Measurements from ENCODE around the gene UTP11.

The UTP11 gene

GRCh38 chr1:38053416-38054091 is 41.0 kb downstream of the UTP11 start:
- no peak for TF ChIP-seq CTCF (IDR thresholded peaks at IDR 0.05; ENCODE audit: low read depth, low read length)
- no peak overlapping the region for H3K4me3 ChIP-seq (ENCODE audit: low read depth, low read length)

DNA sequence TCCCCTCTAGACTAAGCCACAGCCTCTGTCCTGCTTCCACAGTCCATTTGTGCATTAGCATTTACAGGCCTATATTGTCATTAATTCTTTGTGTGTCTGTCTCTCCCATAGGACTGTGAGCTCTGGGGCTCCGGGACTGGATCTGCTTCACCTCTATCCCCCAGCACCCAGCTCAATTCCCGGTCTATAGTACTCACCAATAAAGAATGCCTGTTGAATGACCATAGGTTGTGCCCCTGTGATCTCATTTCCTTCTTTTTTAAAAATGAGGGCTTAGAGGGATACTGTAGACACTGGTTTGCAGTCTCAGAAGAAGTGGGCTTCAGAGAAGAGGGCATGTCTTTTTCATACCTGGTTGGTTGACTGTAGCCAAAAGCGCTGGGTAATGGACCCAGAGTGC is 42.9 kb downstream of the UTP11 start:
- no peak for TF ChIP-seq CTCF (IDR thresholded peaks at IDR 0.05; ENCODE audit: low read depth, low read length)
- no peak overlapping the region for H3K4me3 ChIP-seq (ENCODE audit: low read depth, low read length)

DNA sequence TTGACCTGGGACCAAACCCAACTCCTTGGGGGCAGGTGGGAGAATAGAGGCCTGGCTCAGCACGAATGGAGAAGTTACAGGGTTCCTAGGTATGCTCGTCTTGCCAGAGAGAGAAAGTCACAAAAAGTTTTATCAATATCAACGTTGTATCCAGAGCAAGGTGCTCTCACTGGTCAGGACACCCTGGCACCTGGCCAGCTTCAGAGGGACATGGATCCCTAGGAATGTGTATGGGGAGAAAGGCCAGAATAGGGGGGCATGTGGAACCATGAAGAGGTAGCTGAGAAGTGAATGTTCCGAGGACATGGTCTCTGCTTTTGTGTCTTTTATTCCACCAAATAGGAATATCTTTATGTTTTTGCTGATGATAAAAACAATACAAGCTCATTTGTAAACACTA is 43.4 kb downstream of the UTP11 start:
- no peak overlapping the region for H3K4me3 ChIP-seq (ENCODE audit: low read depth, low read length)
- TF ChIP-seq CTCF (IDR thresholded peaks at IDR 0.05; ENCODE audit: low read depth, low read length), result no peak

DNA sequence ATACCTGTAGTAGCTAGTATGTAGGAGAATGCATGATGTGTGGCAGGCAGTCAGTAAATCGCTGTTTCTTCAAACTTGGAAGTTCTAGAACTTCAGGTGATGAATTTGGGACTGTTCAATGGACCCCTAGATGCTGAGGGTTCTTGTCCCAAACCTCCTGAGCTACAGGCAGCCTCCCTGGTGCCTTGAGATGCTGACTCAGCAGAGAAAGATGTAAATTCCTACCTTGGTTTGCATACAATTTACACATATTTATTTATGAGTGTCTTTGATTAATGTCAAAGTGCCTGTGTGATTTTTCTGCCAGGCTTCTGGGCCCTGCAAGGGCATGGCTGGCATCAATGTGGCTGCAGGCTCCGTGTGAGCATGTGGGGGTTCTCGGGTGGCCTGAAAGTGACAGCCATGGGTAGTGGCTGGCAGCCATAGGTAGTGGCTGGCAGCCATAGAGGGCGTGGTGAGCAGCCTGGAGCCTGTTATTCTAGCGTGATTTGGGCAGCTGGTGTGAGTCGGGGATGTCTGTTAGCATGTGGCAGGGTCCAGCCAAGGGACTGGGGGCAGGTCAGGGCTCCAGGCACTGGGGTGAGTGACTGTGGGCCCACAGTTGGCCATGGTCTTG is 47.2 kb downstream of the UTP11 start:
- TF ChIP-seq CTCF (IDR thresholded peaks at IDR 0.05; ENCODE audit: low read depth, low read length), result no peak
- no peak overlapping the region for H3K4me3 ChIP-seq (ENCODE audit: low read depth, low read length)

DNA sequence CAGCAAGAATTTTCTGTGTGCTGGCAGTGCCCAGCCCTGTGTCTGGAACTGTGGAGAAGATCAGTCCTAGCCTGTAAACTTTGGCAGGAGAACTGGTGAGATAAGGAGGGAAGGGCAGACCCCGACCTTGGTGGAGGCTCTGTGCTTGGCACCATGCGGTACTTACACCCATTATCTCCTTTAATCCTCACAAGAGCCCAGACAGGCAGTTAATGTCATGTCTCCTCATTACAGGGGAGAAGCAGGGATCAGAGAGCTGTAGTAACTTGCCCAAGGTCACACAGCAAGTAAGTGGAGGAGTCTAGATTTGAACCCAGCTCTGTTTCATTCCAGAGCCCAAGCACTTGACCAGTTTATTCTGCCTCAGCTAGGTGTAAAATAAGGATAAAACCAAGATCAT is 48.0 kb downstream of the UTP11 start:
- H3K4me3 ChIP-seq (ENCODE audit: low read depth, low read length), result no peak overlapping the region
- no peak for TF ChIP-seq CTCF (IDR thresholded peaks at IDR 0.05; ENCODE audit: low read depth, low read length)

GRCh38 chr1:38061290-38061689 is 48.8 kb downstream of the UTP11 start:
- TF ChIP-seq CTCF (IDR thresholded peaks at IDR 0.05; ENCODE audit: low read depth, low read length), result no peak
- no peak overlapping the region for H3K4me3 ChIP-seq (ENCODE audit: low read depth, low read length)

GRCh38 chr1:38061883-38062328 is 49.4 kb downstream of the UTP11 start:
- H3K4me3 ChIP-seq (ENCODE audit: low read depth, low read length), result no peak overlapping the region
- TF ChIP-seq CTCF (IDR thresholded peaks at IDR 0.05; ENCODE audit: low read depth, low read length), result no peak
